NOMO-1 treated with dmso at 0.1 percent for 144 hours (cell line): ENCODE measurements around the gene MYO5C.

ENCODE experiments used
- DNase-seq: peaks from one replicate; lab custom pipeline; 2025; ENCODE audit not compliant: unreplicated experiment; lab: John Stamatoyannopoulos, UW

MYO5C gene, protein sequence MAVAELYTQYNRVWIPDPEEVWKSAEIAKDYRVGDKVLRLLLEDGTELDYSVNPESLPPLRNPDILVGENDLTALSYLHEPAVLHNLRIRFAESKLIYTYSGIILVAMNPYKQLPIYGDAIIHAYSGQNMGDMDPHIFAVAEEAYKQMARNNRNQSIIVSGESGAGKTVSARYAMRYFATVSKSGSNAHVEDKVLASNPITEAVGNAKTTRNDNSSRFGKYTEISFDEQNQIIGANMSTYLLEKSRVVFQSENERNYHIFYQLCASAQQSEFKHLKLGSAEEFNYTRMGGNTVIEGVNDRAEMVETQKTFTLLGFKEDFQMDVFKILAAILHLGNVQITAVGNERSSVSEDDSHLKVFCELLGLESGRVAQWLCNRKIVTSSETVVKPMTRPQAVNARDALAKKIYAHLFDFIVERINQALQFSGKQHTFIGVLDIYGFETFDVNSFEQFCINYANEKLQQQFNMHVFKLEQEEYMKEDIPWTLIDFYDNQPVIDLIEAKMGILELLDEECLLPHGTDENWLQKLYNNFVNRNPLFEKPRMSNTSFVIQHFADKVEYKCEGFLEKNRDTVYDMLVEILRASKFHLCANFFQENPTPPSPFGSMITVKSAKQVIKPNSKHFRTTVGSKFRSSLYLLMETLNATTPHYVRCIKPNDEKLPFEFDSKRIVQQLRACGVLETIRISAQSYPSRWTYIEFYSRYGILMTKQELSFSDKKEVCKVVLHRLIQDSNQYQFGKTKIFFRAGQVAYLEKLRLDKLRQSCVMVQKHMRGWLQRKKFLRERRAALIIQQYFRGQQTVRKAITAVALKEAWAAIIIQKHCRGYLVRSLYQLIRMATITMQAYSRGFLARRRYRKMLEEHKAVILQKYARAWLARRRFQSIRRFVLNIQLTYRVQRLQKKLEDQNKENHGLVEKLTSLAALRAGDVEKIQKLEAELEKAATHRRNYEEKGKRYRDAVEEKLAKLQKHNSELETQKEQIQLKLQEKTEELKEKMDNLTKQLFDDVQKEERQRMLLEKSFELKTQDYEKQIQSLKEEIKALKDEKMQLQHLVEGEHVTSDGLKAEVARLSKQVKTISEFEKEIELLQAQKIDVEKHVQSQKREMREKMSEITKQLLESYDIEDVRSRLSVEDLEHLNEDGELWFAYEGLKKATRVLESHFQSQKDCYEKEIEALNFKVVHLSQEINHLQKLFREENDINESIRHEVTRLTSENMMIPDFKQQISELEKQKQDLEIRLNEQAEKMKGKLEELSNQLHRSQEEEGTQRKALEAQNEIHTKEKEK (N-terminal part only)

DNA sequence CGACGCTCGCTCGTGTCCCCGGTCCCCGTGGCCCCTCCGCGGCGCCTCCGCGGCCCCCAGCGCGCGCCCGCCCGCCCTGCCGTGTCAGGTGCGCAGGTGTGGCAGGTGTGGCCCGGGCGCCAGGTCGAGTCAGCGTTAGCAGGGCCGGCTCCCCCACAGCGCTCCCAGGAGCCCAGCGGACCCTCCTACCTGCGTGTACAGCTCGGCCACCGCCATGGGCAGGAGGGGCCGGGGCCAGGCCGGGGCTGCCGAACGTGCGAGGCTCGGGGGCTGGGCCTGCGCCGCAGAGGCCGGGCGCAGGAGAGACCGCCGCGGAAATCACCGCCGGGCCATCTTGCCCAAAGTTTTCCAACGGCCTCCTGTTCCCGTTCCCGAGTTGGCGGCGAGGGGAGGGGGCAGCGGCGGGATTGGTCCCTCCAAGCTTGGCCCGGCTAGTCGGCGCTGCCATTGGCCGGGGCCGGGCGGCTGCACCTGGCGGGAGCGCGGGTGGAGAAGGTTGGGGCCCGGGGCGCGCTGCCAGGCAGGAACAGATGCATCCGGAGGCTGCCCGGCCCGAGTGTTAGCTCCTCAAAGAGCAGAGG is at the start of gene MYO5C:
TSS of gene MYO5C (minus strand) at position 384 of the 581 bp plus-strand sequence. CDS start at position 216, 168 bp downstream.
- DNase-seq, result no peak

DNA sequence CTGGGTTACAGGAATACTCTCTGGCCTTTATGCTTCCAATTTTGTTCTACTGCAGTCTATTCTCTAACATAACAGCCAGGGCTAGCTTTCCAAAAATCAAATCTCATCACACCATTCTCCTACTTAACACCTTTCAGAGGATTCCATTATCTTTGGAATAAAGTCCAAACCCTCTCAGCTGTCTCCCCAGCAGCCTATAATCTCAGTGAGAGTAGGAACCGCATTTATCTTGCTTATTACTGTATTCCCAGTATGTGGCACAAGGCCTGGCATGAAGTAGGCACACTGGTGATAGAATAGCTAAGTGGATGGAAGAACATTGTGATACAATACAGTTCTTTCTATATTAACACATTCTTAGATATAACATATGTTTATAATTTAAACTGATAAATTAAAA is 49.0 kb upstream of the MYO5C start:
- DNase-seq, result no peak

DNA sequence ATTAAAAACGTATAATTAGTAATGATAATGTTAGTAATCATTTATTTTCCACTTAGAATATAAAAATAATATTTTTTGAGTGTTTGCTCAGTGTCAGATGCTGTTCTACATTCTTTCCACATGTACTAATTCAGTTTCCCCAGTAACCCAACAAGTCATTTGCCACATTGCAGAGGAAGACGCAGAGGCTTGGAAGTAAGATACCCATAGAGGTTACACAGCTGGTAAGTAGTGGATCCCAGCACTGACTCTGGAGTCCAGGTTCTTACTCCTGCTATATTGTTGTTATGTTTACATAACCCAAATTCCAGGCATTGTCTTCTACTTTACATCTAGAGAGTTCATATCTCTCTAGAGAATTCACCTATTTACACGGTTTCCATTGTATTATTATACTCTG is 48.2 kb upstream of the MYO5C start:
- no peak for DNase-seq

DNA sequence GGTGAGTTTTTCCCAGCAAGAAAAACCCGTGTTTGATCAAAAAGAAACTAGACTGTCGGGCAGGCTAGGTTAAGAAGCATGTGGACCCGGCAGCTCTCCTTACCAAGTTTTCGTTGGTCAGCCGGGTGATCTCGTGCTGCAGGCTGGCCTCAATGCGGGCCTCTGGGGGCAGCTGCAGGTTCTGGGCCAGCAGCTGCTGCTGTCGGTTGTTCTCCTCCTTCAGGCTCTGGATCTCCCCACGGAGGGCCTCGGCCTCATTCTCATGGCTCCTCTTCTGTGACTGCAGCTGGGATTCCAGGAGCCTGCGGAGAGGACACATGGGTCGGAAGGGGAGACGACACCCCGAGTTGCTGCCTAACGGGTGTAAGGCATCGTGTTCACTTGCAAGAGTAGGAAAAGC is 44.5 kb upstream of the MYO5C start:
- no peak for DNase-seq

DNA sequence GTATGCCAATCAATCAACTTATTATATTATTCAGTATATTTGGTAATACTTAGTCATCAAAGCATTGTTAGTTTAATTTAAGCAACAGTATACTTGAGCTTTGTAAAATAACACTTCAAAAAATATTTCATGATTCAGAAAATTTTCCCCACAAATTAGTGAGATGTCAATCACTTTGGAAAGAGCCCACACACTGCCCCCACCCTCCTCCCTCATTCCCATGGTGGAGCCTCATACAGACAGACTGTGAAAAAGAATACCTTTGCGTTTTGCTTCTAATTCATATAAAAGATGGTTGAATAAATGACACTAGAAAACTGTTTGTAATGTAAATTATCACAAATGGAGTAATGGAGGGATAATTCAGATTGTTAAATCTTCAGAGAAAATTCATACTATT is 43.3 kb upstream of the MYO5C start:
- no peak for DNase-seq

DNA sequence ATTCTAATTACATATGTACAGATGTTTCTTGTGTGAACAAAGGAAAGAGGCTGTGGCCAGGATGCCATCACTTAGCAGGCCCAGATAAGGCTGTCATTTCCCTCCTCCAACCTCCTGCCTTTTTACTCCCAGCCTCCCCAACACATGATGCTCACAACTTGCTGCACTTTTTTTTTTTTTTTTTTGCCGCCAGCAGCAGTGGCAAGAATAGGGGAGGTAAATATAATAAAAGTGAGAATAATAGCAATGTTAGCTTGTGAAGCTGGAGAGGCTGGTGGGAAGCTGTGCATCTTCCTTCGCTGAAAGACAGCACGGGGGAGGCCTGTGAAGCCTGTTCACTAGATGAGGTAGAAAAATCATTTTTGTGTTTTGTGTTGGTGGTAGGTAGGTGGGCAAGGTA is 42.5 kb upstream of the MYO5C start:
- no peak for DNase-seq

DNA sequence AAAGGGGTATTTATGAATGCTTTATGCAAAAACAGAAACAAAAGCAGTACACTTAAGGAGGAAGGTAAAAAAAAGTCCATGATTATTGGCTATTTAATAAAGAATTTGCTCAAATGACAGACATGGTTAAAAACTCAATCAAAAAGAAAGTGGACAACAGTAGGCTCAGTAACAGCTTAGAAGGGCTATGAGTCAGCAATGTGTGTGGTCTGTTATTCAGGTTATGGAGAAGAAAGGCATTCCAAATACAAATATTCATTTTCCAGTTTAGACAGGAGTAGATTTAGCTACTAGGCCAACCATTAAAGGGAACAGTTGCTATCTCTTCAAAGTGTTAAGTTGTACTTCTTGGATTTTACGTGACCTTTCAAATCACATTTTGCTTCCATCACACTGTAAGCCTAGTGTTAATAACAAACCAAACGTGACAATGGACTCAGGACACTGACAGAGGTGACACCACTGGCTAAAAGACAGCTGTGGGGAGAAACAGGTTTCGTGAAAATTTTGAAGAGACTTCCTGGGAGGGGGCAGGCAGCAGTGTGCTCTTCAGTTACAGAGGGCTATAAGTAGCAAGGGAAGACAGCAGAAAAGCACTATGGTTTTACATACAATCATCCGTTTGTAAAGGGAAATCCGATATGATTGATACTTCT is 41.7 kb upstream of the MYO5C start:
- no peak for DNase-seq

DNA sequence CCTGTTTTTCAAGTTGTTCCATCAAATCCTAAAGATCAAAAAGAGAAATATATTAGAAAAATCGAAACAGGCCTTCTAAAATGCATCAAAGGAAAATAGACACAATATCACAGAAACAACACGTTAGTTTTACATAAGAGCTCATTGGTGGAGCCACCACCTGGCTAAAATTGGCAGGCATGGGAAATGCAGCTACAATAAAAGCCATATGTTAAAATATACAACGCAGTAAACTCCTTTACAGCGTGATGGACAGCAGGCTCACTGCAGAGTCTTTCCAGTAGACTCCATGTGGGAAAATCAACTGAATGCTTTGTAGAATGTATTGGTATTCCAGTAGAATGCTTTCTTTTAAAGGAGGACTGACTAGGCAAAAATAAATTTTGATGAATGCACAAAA is 40.9 kb upstream of the MYO5C start:
- DNase-seq, result no peak

DNA sequence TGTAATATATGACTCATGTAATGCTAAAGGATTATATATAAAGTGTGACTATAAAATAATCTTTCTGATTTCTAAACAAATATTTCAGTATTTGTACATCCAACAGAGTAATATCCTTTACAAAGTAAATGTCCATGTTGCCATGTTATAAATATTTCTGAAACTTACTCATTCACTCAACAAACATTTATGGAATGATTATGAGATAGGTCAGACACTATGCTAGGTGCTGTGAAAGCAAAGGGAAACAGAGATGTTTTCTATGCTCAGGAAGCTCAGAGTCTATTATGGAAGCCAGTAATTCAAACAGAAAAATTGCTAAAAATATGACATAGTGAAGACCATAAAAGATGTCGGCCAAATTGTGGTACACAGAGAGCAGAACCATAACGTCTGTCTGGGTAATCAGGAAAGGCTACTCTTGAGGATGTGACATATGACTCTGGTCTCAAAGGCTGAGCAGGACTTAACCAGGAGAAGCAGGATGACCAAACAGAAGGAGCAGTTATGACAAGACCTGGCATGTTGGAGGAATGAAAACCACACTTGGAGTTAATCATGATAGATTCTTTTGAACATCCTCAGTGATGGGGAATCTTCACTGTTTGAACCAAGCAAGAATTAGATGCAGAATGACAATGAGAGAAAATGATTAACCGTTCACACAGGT is 39.0 kb upstream of the MYO5C start:
- no peak for DNase-seq

DNA sequence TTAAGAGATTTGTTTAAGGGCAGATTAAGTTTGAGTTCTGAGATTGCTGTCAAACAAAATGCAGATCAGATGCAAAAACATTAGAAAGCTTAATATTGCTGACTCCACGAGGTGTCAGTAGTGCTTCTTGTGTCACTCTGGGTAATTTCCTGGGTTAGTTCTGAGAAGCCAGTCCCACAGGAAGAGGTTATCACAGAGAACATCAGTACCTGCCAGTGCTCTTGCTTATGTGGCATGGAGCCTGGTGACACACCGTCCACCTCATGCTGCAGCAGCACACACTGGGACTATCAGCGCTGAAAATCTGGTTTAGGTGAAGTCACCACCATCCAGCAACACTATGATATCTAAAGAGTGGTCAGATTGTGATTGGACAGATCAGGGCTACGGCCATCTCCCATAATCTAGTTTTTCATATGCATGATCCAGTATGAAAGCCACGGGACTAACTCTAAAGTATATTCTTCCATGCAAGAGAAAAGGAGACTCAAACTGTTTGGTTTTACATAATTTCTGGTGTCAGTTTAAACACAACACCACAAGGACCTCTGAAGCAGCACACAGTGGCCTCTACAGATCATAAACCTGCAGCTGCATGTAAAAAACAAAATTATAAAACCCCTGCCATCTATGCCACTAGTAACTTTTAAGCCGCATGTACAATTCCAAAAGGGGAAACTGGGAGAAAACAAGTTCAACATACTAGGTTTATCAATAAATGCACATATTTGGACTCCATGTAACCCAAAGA is 36.1 kb upstream of the MYO5C start:
- DNase-seq, result no peak

DNA sequence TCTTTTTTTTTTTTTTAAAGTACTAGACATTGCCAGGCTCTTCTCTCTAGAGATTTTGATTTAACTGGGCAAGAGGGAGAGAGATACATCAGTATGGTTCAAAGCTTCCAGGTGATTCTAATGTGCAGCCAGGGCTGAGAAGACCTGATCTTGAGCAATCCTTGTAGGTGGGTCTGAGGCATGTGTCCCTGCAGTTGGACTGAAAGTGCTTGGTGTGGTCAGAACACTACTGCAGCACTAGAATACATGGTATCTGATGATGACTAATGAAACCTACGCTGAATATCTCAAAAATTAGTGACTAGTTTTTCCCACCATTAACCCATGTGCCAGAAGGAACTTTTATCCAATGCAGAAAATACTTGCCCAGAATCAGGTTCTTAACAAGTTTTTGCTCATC is 34.4 kb upstream of the MYO5C start:
- DNase-seq, result no peak

DNA sequence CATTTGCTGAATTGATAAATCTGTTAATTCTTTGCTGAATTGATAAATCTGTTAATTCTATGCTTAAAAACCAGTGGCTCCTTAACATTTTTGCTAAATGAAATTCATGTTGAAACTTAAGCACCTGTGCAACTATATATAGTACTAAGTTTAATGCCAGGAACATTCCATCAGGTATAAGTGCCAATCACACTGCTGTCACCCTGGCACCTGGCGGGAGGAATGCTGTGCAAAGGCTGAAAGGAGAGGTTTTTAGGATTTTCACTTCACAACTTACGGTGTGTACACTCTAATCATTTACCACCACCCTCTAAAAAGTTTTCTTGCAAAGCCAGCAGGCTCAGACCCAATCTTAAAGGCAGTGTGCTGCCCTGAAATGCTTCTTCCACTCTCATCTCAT is 33.5 kb upstream of the MYO5C start:
- DNase-seq, result no peak

DNA sequence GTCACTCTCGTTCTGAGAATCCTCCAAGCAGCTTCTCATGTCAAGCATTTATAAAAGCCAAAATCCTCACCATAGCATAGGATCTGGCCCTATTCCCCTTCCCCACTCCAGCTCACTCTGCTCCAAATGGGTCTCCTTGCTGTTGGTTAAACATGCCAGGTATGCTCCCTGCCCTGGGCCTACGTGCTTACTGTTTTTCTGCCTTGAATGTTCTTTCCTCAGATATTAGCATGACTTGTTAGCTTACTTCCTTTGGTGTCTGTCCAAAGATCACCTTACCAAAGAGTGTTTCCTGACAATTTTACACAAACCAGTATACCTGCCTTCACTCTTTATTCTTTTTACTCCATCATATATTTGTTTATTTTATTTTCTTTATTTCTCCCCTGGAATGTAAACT is 33.1 kb upstream of the MYO5C start:
- DNase-seq, result no peak

DNA sequence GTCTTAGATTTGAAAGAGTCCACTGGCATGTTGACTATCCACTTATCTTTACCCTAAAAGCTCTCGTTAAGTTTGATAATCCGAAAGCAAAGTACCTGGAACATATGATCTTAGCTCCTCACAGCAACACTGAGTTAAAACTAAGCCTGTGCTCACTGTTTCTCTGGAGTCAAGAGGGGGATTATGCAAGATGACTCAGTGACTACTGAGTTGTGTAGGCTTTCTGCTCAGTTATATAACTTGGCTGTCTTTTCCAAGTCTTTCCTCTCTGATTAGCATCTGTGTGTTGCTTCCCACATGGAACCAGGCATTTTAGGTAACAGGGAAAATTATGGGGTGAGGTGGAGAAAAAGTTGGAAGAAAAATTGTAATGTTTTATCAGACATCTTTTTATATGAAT is 31.2 kb upstream of the MYO5C start:
- no peak for DNase-seq

DNA sequence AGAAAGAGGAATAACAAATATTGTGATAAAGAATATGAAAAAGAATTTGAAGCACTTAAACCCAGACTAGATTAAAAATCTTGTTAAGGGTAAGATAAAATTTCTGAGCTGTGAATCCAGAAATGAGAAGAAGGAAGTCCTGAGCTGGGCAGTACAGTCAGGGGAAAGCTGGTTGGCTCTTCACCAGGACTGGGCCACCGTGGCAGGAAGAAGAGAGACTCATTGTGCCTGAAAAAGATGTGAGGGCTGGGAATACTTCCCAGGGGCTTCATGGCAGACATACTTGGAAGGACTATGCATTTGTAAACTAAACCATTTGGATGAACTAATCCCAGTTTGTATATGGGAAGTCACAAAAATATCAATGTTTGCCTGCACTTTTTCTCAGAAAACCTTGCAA is 28.5 kb upstream of the MYO5C start:
- no peak for DNase-seq

DNA sequence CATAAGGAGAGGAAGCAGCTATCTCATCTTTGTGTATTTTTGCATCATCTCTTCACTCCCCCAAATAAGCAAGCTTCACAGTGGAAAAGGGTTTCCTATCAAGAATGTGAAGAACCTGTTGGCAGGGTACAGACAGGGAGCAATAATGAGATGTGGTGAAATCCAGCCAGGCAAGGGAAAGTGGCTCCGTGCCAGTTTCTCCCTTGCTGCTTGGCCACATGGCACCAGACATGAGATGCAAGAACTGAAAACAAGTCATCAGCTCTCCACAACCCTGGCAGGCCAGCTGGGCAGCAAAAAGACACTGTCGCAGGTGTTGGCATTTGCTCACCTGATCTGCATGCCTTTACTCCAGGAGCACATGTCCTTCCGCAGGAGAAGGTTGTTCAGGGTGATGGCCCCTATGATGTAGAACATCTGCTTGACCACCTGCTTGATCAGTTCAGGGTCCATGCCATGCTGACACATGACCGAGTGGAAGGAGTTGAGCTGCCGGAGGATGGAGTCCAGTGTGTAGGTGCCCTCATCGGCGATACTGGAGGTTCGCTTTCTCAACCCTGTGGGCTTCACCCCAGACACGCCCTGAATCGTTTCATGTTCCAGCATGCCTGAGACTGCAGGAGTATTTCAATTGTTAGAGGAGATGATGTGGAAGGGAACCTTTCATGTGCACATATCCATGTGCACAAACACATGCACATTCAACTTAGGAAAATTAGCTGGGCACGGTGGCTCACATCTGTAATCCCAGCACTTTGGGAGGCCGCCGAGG is 23.3 kb upstream of the MYO5C start:
- no peak for DNase-seq

DNA sequence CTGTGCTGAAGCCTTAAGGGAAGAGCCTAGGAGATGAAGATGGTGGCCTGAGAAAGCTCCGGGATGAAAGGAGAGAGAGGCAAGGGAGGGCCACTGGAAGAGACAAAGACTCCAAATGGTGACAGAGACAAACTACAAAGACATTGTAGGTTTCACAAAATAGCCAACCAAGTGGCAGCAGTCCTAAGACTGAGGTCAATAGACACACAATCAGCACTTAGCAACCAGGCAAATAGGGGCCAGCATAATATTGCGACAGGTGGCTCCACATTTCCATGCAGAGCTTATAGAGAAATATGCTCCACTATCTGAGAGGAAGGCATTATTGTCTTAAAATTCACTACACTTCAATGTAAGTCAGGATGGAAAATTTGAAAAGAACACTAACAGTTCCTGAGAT is 22.1 kb upstream of the MYO5C start:
- no peak for DNase-seq

DNA sequence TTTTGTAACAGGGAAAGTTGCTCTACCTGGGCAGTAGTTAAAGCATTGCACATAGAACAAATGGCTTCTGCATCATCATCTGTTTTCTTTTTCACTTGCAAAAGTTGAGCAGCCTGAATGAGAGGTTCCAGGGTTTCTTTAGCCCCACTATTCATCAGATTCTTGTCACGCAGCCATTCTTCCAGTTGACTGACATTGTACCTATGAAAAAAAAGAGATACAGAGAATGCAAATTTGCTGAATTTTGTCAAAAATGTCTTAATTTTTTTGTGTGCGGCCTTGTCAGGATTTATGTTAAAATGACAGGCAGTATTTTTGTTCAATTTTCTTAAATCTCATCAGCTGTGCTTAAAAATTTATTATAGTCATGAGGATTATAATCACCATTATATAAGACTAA is 21.4 kb upstream of the MYO5C start:
- no peak for DNase-seq

DNA sequence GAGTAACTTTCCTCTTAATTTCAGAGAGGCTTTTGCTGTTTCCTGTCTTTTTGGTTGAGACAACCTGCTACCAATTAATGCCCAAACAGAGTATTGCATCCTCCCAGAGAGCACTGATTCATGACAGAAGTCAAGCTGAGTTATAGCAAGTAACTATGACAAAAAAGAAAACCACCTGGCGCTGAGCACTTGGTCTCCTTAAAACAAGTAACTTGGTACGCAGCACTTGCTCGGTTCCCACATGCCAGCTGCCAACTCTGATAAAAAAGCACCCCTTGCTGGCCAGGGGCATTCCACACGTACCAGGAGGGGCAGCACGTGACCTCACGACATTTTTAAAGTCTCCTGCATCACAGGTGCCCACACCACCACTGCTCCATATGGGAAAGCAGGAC is 13.5 kb upstream of the MYO5C start:
- no peak for DNase-seq
